Neural progenitor cell (in vitro differentiated cells): ENCODE results near the gene U2AF2. TPM values are rescaled to one million over a fixed set of nuclear protein-coding genes. Genes with fewer than 3 reads are reported as not detected.
A peak's percentile ranks its signal among the peaks of the same experiment; 100 is the strongest.

Source experiments
- DNase-seq: peaks from one replicate; pipeline ENCODE4 v3.0.0-alpha.2; 2016; ENCODE audit warnings: low spot score
- H2AFZ ChIP-seq: fragments of 200-600 bp; sonication (generic); replicated peaks from 2 replicates; pipeline ENCODE4 v1.6.1; 2016; ENCODE audit warnings: antibody characterized with exemption
- H3F3A ChIP-seq: fragments of 200-600 bp; sonication (generic); 2 replicates; pipeline ENCODE4 v1.6.1; 2016; ENCODE audit warnings: antibody characterized with exemption, low read depth
- H3K27ac ChIP-seq: fragments of 200-600 bp; sonication (generic); 2 replicates; pipeline ENCODE4 v1.5.1; 2016; ENCODE audit warnings: mild to moderate bottlenecking
- H3K27me3 ChIP-seq: fragments of 200-600 bp; sonication (generic); 2 replicates; pipeline ENCODE4 v1.6.1; 2016; ENCODE audit warnings: mild to moderate bottlenecking, moderate library complexity
- H3K36me3 ChIP-seq: fragments of 200-600 bp; sonication (generic); 2 replicates; pipeline ENCODE4 v1.5.1; 2016
- H3K4me1 ChIP-seq: fragments of 200-600 bp; sonication (generic); 2 replicates; pipeline ENCODE4 v1.6.1; 2016; ENCODE audit warnings: mixed run types
- H3K4me2 ChIP-seq: fragments of 200-600 bp; sonication (generic); 2 replicates; pipeline ENCODE4 v1.6.1; 2016
- H3K4me3 ChIP-seq: fragments of 200-600 bp; sonication (generic); 2 replicates; pipeline ENCODE4 v1.5.1; 2016
- H3K79me2 ChIP-seq: fragments of 200-600 bp; sonication (generic); 2 replicates; pipeline ENCODE4 v1.6.1; 2016; ENCODE audit warnings: low read depth
- H3K9ac ChIP-seq: fragments of 200-600 bp; sonication (generic); 2 replicates; pipeline ENCODE4 v1.6.1; 2016
- H3K9me3 ChIP-seq: fragments of 200-600 bp; sonication (generic); 2 replicates; pipeline ENCODE4 v1.5.1; 2016; ENCODE audit warnings: low read depth
- H4K20me1 ChIP-seq: fragments of 200-600 bp; sonication (generic); 2 replicates; pipeline ENCODE4 v1.6.1; 2016; ENCODE audit warnings: low read depth
- H3K27ac Mint-ChIP-seq: 3 replicates; pipeline ENCODE4 v1.8.0; 2021; ENCODE audit warnings: mixed read lengths
- H3K27me3 Mint-ChIP-seq: 2 replicates; pipeline ENCODE4 v1.8.0; 2022; ENCODE audit warnings: low read depth, mild to moderate bottlenecking, inconsistent platforms, moderate library complexity, mixed read lengths; ENCODE audit not compliant: insufficient read depth
- H3K36me3 Mint-ChIP-seq: 3 replicates; pipeline ENCODE4 v1.8.0; 2021; ENCODE audit warnings: mixed read lengths
- H3K4me1 Mint-ChIP-seq: 3 replicates; pipeline ENCODE4 v1.8.0; 2021; ENCODE audit warnings: mixed read lengths
- H3K4me3 Mint-ChIP-seq: 3 replicates; pipeline ENCODE4 v1.8.0; 2021; ENCODE audit warnings: mild to moderate bottlenecking, moderate library complexity, mixed read lengths
- H3K9me3 Mint-ChIP-seq: 3 replicates; pipeline ENCODE4 v1.8.0; 2020; ENCODE audit warnings: mixed read lengths
- CTCF ChIP-seq: fragments of 200-600 bp; sonication (generic); IDR thresholded peaks from 2 replicates; pipeline ENCODE4 v1.5.1; 2017; ENCODE audit warnings: antibody characterized with exemption, mild to moderate bottlenecking
- EZH2 ChIP-seq: fragments of 200-600 bp; sonication (generic); IDR thresholded peaks from 2 replicates; pipeline ENCODE4 v1.6.1; 2017; ENCODE audit warnings: antibody characterized with exemption, mild to moderate bottlenecking, moderate library complexity
- EZH2phosphoT487 ChIP-seq: fragments of 200-600 bp; sonication (generic); IDR thresholded peaks from 2 replicates; pipeline ENCODE4 v1.6.1; 2017; ENCODE audit warnings: antibody characterized with exemption
- total RNA-seq: library from RNA; depleted of rRNA; stranded (reverse); fragments of >200 nt; gene quantifications from 2 replicates; pipeline ENCODE4 v1.2.3, GENCODE V29; 2015; ENCODE audit warnings: low replicate concordance

The U2AF2 gene
- total RNA-seq, 1 donor from 2014 or later = 124 TPM

GRCh38 chr19:55623561-55623960 lies 31.3 kb upstream of the U2AF2 start:
- H3K36me3 ChIP-seq = no peaks in the 10 kb centered on the region
- DNase-seq = no peak
- peaks cover 23% of the 10 kb centered on the region for H3K4me1 Mint-ChIP-seq
- H3K27me3 Mint-ChIP-seq = peaks cover 2% of the 10 kb centered on the region
- H2AFZ ChIP-seq = no peak overlapping the region
- H3K27ac Mint-ChIP-seq = no peak overlapping the region
- peaks cover 12% of the 10 kb centered on the region for H4K20me1 ChIP-seq
- peak overlapping the region; percentile 90 for H3K4me3 Mint-ChIP-seq
- no peak for TF ChIP-seq EZH2
- TF ChIP-seq CTCF = no peak
- no peak for TF ChIP-seq EZH2phosphoT487
- no peak overlapping the region for H3K9ac ChIP-seq
- no peaks in the 10 kb centered on the region for H3K27me3 ChIP-seq
- no peak overlapping the region for H3K27ac ChIP-seq
- no peaks in the 10 kb centered on the region for H3K9me3 Mint-ChIP-seq
- H3K4me2 ChIP-seq = peak overlapping the region; percentile 33
- peaks cover 5% of the 10 kb centered on the region for H3K4me1 ChIP-seq
- H3F3A ChIP-seq = peaks cover 26% of the 10 kb centered on the region
- H3K4me3 ChIP-seq = peak overlapping the region; percentile 80
- H3K9me3 ChIP-seq = no peaks in the 10 kb centered on the region
- H3K79me2 ChIP-seq = peaks cover 12% of the 10 kb centered on the region
- H3K36me3 Mint-ChIP-seq = peaks cover 7% of the 10 kb centered on the region

- Mint-ChIP-seq H3K27me3 (peaks cover 2% of the 10 kb centered on the region), H3K4me1 (peaks cover 20% of the 10 kb centered on the region), H3K4me3 (peak within 1 kb of the TSS; percentile 90), H3K27ac (peak within 1 kb of the TSS; percentile 93), H3K9me3 (no peaks in the 10 kb centered on the region), H3K36me3 (peaks cover 7% of the 10 kb centered on the region)
- Histone ChIP-seq H3K4me2 (peak within 1 kb of the TSS; percentile 77), H3K27me3 (no peaks in the 10 kb centered on the region), H3K79me2 (peaks cover 12% of the 10 kb centered on the region), H3F3A (peaks cover 25% of the 10 kb centered on the region), H3K9ac (peak within 1 kb of the TSS; percentile 84), H3K4me3 (peak within 1 kb of the TSS; percentile 80), H2AFZ (peak within 1 kb of the TSS; percentile 78), H3K9me3 (no peaks in the 10 kb centered on the region), H3K36me3 (no peaks in the 10 kb centered on the region), H3K4me1 (peaks cover 5% of the 10 kb centered on the region), H3K27ac (peak within 1 kb of the TSS; percentile 96), H4K20me1 (peaks cover 12% of the 10 kb centered on the region)
- DNase-seq = peak; percentile 98
- TF ChIP-seq EZH2phosphoT487 (no peak), CTCF (no peak), EZH2 (no peak)
Measured at GRCh38 chr19:55624109-55625003, 30.5 kb upstream of the U2AF2 start, which contains the start of gene ZNF784. Gene ZNF784 (minus strand): TSS chr19:55624566. CDS start chr19:55624561, 5 bp downstream.

GRCh38 chr19:55625004-55625326 lies 29.9 kb upstream of the U2AF2 start:
- Mint-ChIP-seq H3K36me3 (peaks cover 7% of the 10 kb centered on the region), H3K27ac (peak overlapping the region; percentile 93), H3K27me3 (peaks cover 2% of the 10 kb centered on the region), H3K4me1 (peaks cover 20% of the 10 kb centered on the region), H3K4me3 (peak overlapping the region; percentile 90), H3K9me3 (no peaks in the 10 kb centered on the region)
- Histone ChIP-seq H3K4me1 (peaks cover 5% of the 10 kb centered on the region), H3K27ac (no peak overlapping the region), H3K36me3 (no peaks in the 10 kb centered on the region), H3K4me2 (peak overlapping the region; percentile 77), H3K79me2 (peaks cover 12% of the 10 kb centered on the region), H2AFZ (peak overlapping the region; percentile 78), H3K9ac (no peak overlapping the region), H3K4me3 (peak overlapping the region; percentile 80), H3K27me3 (no peaks in the 10 kb centered on the region), H3F3A (peaks cover 21% of the 10 kb centered on the region), H3K9me3 (no peaks in the 10 kb centered on the region), H4K20me1 (peaks cover 12% of the 10 kb centered on the region)
- no peak for DNase-seq
- TF ChIP-seq CTCF = no peak
- TF ChIP-seq EZH2 = no peak
- no peak for TF ChIP-seq EZH2phosphoT487
